Lower leg skin (tissue), 4 donors: Measurements from ENCODE around the gene PLA2G3. TPM values are rescaled to one million over a fixed set of nuclear protein-coding genes. Genes with fewer than 3 reads are reported as not detected.

Experiments
- DNase-seq, 2 donors: peaks; one replicate each; pipeline ENCODE4 v3.0.0-alpha.2; 2019; ENCODE audit warnings: low spot score in 2 of 2
- H3K4me3 ChIP-seq: fragments of 200-600 bp; sonication (generic); 2 replicates; pipeline ENCODE4 v1.5.1; 2017; ENCODE audit warnings: mild to moderate bottlenecking, low read depth; ENCODE audit not compliant: poor library complexity, severe bottlenecking
- POLR2A ChIP-seq, 2 donors: fragments of 450-650 bp; IDR thresholded peaks; one replicate each; pipeline ENCODE4 v1.6.1; 2016 to 2017; ENCODE audit warnings: antibody characterized with exemption in 2 of 2, mild to moderate bottlenecking in 1 of 2, moderate library complexity in 1 of 2
- WGBS, 2 donors: methylation state at CpG; one replicate each; pipeline ENCODE4 v1.1.5; 2018; 5-methylcytosine and 5-hydroxymethylcytosine counted together
- intact Hi-C: fragments of 100-400 bp; cut with DNase I; formaldehyde crosslinking; loops from one replicate; pipeline ENCODE4 v1.15.0; 2023; ENCODE audit warnings: low total_unique reads
- total RNA-seq, 4 donors: library from RNA; depleted of rRNA; stranded (reverse); fragments of >200 nt; gene quantifications; one replicate each; pipeline ENCODE4 v1.1.0, GENCODE V29; 2016
- TF ChIP-seq, protein P1 (sequence below), 3 donors: fragments of 450-650 bp; IDR thresholded peaks; one replicate each; pipeline ENCODE4 v1.5.1; 2016; ENCODE audit warnings: antibody characterized with exemption in 3 of 3, mild to moderate bottlenecking in 3 of 3, moderate library complexity in 2 of 3

The PLA2G3 gene
- total RNA-seq, 4 donors from 2014 or later: 6.5 to 11.3 (median 8.7) TPM

DNA sequence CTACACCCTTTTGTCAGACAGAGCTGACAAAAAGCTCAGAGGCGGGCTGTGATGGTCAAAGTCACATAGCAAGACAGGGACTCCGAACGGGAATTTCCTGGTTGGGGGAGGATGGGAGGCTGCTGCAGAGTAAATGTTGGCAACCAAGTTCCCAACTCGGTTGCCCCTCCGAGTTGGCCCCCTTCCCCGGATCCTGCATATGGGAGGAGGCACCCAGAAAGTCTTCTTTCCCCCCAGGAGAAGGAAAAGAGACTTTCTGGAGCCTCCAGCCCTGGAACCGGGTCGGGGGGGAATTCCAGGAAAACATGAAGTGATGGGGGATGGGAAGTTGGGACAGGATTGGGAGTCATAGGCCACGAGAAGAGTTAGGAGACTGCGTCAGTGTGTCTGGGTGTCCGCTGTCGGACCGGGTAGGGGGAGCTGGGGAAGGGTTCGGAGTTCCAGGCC, 33.6 kb downstream of the PLA2G3 start:
- TF ChIP-seq, protein P1, sequence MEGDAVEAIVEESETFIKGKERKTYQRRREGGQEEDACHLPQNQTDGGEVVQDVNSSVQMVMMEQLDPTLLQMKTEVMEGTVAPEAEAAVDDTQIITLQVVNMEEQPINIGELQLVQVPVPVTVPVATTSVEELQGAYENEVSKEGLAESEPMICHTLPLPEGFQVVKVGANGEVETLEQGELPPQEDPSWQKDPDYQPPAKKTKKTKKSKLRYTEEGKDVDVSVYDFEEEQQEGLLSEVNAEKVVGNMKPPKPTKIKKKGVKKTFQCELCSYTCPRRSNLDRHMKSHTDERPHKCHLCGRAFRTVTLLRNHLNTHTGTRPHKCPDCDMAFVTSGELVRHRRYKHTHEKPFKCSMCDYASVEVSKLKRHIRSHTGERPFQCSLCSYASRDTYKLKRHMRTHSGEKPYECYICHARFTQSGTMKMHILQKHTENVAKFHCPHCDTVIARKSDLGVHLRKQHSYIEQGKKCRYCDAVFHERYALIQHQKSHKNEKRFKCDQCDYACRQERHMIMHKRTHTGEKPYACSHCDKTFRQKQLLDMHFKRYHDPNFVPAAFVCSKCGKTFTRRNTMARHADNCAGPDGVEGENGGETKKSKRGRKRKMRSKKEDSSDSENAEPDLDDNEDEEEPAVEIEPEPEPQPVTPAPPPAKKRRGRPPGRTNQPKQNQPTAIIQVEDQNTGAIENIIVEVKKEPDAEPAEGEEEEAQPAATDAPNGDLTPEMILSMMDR (IDR thresholded peaks at IDR 0.05): no peak
- TF ChIP-seq POLR2A (IDR thresholded peaks at IDR 0.05): no peak
- peak in 1 of 2 donors; percentile 85 for DNase-seq
- intact Hi-C loops: loop anchor here (10.0 kb wide), 1 partner anchor 128 kb away; no protein-coding TSS in a partner anchor
- H3K4me3 ChIP-seq: peak overlapping the region; percentile 50
- 39 to 49% methylated on average over 14 of the region's 14 CpGs for WGBS, 2 donors

DNA sequence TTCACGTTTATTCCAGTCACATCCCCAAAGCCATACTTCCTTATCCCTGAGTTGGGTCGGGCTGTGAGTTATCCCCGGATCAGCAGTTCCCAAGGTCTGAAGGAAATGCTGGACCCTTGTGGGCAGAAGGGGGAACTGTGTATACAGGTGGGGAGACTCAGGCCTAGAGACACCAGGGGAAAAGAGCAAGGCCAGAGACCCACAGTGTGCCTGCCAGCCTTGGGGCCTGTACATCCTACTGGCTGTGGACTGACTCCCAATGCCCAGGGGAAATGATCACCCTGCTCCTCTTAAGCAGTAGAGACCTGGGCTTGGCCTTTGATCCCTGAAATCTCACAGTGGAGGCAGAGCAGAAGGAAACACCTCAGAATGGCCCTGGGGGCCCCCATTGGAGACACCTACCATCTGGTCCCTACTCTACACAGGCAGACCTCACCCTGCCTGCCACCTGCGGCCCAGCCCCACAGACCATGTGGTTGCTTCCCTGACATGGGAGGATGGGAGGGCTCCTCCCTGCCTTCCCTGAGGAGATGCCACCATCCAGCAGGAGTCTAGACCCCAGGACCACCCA, 34.2 kb downstream of the PLA2G3 start:
- intact Hi-C loops: loop anchor here (10.0 kb wide), 1 partner anchor 129 kb away; no protein-coding TSS in a partner anchor
- TF ChIP-seq, protein P1 (IDR thresholded peaks at IDR 0.05): no peak
- no peak for TF ChIP-seq POLR2A (IDR thresholded peaks at IDR 0.05)
- WGBS, 2 donors: 48 to 51% methylated on average over 4 of the region's 4 CpGs
- no peak overlapping the region for H3K4me3 ChIP-seq
- no peak for DNase-seq

DNA sequence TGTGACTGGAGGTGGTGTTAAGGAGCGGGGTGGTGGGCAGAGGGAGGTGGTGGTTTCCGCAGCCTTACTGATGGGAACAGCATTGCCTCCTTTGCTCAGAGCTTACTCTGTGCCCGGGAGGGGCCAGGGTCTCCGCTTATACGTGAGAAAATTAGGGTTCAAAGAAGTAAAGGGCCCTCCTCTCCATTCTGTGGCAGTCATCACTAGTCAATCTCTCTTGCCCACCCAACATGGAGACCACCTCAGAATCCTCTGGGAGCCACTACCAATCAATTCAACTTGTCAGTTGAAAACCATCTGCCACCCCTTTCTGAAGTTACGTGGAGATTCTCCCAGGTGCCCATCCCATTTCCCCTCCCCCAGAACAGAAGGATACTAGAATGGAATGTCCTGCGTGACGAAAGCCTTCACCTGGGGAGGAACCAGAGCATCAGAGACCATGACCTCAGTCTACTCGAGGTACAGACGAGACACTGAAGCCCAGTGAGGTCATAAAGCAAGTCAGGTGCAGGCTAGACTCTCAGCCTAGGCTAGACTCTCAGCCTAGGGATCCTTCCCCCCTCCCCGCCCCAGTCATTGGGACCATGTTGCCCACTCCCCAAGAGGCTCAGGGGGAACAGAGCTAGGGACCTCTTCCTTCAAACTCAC, 34.9 kb downstream of the PLA2G3 start:
- intact Hi-C loops: loop anchor here (10.0 kb wide), 1 partner anchor 129 kb away; no protein-coding TSS in a partner anchor
- H3K4me3 ChIP-seq: no peak overlapping the region
- no peak for DNase-seq
- TF ChIP-seq, protein P1 (IDR thresholded peaks at IDR 0.05): no peak
- TF ChIP-seq POLR2A (IDR thresholded peaks at IDR 0.05): no peak
- 81 to 86% methylated on average over 11 of the region's 11 CpGs for WGBS, 2 donors

DNA sequence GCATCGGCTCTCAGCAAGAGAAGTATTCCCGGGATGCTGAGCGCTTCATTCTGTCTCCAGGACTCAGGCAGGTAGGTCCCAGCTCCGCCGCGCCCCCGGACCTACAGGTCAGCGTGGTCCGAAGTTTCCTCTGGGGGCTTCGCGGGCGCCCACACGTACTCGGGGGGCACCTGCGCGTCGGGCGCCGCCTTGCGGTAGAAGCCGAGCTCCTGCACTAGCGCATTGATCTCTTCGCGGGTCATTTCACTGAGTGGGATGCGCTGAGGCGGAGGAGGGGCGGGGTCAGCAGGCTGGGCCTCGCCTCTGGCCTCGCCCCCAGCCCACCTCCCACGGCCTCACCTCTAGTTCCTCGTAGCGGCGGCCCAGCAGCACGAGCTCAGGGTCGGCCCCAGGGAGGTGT, 35.4 kb downstream of the PLA2G3 start:
- no peak for TF ChIP-seq POLR2A (IDR thresholded peaks at IDR 0.05)
- TF ChIP-seq, protein P1 (IDR thresholded peaks at IDR 0.05): no peak
- intact Hi-C loops: loop anchor here (10.0 kb wide), 1 partner anchor 130 kb away; no protein-coding TSS in a partner anchor
- no peak overlapping the region for H3K4me3 ChIP-seq
- WGBS, 2 donors: 66 to 69% methylated on average over 30 to 35 of the region's 35 CpGs
- DNase-seq: peak in 1 of 2 donors; percentile 86

DNA sequence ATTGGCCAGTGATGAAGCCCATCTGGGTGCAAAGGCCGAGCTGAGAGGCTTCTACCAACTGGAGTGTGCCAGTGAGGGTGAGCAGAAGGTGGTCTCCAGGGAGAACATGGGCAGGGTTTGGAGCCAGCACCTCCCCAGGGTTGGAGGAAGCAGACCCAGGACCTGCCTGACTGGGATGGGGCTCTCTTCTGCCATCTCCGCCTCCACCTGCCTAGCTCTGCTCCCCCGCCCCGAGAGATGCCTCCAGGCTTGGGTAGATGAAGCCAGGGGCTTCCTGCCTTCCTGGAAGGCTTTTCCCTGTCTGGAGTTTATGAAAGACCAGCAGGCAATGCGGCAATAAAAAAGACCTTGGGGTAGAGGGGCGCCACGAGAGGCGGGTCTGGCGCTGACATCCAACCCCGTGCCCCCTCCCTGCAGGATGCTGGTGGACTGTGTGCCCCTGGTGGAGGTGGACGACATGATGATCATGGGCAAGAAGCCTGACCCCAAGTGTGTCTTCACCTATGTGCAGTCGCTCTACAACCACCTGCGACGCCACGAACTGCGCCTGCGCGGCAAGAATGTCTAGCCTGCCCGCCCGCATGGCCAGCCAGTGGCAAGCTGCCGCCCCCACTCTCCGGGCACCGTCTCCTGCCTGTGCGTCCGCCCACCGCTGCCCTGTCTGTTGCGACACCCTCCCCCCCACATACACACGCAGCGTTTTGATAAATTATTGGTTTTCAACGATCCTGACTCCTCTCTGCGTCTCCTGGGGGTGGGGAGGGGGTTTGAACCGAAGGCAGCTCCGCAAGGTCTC, 36.2 kb downstream of the PLA2G3 start:
- WGBS, 2 donors: 81 to 84% methylated on average over 29 to 33 of the region's 33 CpGs
- intact Hi-C loops: loop anchor here (10.0 kb wide), 1 partner anchor 131 kb away; no protein-coding TSS in a partner anchor
- DNase-seq: no peak
- H3K4me3 ChIP-seq: no peak overlapping the region
- TF ChIP-seq POLR2A (IDR thresholded peaks at IDR 0.05): no peak
- TF ChIP-seq, protein P1 (IDR thresholded peaks at IDR 0.05): no peak
